Ureter (tissue), 1 donor: Measurements from ENCODE around the gene HOXA5. TPM values are rescaled to one million over a fixed set of nuclear protein-coding genes. Genes with fewer than 3 reads are reported as not detected.

Experiments used
- DNase-seq: peaks from one replicate; pipeline ENCODE4 v3.0.0-alpha.2; 2020; ENCODE audit warnings: low spot score
- total RNA-seq: library from RNA; stranded (reverse); gene quantifications from one replicate; pipeline ENCODE4 v1.2.4, GENCODE V29; 2023
- donor health status: DM: yes; HTN: yes; CAD: no.

Gene HOXA5
- total RNA-seq, 1 donor from 2014 or later, result 10.4 TPM

- peak; percentile 41 for DNase-seq
These were observed 28.3 kb upstream of the HOXA5 start for GRCh38 chr7:27171637-27172314.

GRCh38 chr7:27171325-27171636 lies 27.8 kb upstream of the HOXA5 start:
- no peak for DNase-seq

GRCh38 chr7:27170426-27171324 lies 27.2 kb upstream of the HOXA5 start:
- no peak for DNase-seq

GRCh38 chr7:27169658-27170425 lies 26.4 kb upstream of the HOXA5 start:
- no peak for DNase-seq

GRCh38 chr7:27168265-27168947 lies 24.9 kb upstream of the HOXA5 start:
- no peak for DNase-seq

GRCh38 chr7:27167916-27168264 lies 24.4 kb upstream of the HOXA5 start:
- DNase-seq, result no peak

- no peak for DNase-seq
These were observed 23.3 kb upstream of the HOXA5 start for GRCh38 chr7:27166531-27167505.

- DNase-seq, result no peak
These were observed 22.6 kb upstream of the HOXA5 start for GRCh38 chr7:27165996-27166530.

GRCh38 chr7:27165089-27165995 lies 21.9 kb upstream of the HOXA5 start, which contains the start of gene HOXA9:
HOXA9 (minus strand) TSS chr7:27165537; CDS start chr7:27165457, 80 bp downstream.
- peak; percentile 87 for DNase-seq

GRCh38 chr7:27164367-27165088 lies 21.0 kb upstream of the HOXA5 start:
- no peak for DNase-seq

GRCh38 chr7:27164045-27164366 lies 20.5 kb upstream of the HOXA5 start:
- DNase-seq, result no peak

GRCh38 chr7:27163288-27164044 lies 20.0 kb upstream of the HOXA5 start:
- no peak for DNase-seq

- no peak for DNase-seq
These were observed 19.2 kb upstream of the HOXA5 start for GRCh38 chr7:27162561-27163287.

- DNase-seq, result peak; percentile 46
These were observed 18.5 kb upstream of the HOXA5 start for GRCh38 chr7:27161721-27162560.

GRCh38 chr7:27161214-27161720 lies 17.8 kb upstream of the HOXA5 start:
- DNase-seq, result no peak

- peak; percentile 90 for DNase-seq
These were observed 17.2 kb upstream of the HOXA5 start for GRCh38 chr7:27160546-27161213.
